HG03097 (cell line): Measurements from ENCODE around the gene RTN4RL1.
A peak's percentile ranks its signal among the peaks of the same experiment; 100 is the strongest.

Experiments used
- ATAC-seq: cut with Tn5 transposase; IDR thresholded peaks from one replicate; pipeline ENCODE4 v1.9.1; 2021; ENCODE audit not compliant: unreplicated experiment, low FRiP score

RTN4RL1 gene

DNA sequence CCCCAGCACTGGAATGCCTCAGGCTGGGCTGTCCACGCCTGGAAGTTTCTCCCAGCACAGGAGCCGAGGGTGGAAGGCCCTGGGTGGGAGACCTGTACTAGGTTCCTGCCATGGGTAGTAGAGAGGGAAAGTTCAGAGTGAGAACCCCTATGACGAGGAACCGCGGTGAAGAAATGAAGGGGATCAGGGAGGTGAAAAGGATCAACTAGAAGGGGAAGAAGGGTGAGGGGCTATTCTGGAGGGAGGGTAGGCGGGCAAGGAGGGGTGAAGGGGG is 35.2 kb upstream of the RTN4RL1 start:
- no peak for ATAC-seq

DNA sequence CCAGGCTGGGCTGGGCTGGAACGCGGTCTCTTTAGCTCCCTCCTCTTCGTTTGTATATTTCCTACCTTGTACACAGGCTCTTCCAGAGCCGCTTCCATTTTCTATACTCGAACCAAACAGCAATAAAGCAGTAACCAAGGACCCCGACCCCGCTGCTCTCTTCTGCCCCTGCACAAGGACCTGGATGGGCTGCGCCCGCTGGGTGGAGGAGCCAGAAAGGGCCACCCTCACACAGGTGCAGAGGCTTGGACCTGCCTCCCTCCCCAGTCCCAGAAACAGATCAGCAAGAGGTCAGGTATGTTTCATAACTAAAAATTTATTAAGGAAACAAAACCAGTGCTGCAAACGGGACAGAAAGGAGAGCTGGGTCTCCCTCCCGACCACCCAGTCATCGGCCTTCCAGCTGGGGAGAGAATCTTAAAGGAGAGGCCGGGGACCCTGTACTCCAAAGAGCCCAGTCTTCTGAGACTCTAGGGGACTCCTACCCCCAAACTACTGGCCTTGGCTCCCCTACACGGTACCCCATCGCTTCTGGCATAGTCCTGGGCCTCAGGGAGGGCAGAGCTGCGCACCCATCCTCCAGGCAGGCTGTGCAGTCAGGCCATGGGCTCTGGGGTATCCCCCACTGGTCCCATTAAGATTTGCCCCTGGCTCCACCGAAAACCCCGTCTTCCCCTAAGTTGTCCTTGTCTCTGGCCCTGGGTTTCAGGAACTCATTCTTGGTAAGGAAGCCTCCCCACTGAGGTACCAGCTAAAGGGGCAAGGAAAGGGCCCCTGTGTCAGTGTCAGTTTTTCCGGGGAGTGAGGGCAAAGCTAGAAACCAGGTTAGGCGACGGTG is 34.6 kb upstream of the RTN4RL1 start:
- no peak for ATAC-seq

DNA sequence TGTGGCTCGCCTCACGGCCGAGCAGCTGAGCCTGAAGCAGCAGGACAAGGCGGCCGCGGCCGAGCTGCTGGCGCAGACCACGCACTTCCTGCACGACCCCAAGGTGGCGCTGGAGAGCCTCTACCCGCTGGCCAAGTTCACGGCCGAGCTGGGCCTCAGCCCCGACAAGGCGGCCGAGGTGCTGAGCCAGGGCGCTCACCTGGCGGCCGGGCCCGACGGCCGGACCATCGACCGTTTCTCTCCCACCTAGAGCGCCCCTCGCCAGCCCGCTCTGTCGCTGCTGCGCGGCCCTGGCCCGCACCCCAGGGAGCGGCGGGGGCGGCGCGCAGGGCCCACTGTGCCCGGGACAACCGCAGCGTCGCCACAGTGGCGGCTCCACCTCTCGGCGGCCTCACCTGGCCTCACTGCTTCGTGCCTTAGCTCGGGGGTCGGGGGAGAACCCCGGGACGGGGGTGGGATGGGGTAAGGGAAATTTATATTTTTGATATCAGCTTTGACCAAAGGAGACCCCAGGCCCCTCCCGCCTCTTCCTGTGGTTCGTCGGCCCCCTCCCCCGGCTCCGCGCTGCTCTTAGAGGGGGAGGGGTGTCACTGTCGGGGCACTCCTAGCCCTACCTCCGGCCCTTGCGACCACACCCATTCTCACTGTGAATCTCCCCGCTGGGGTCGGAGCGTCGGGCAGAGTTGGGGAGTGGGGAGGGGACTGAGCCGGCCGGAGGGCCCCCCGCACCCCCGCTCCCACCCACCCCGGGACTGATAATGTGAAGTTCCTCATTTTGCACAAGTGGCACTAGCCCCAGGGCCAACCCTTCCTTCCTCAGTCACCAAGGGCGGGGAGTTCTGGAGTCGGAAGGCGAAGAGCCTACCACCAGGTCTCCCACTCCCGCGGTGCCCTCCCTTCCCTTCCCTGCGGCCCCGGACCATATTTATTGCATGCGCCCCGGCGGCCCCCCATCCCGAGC is 33.7 kb upstream of the RTN4RL1 start:
- no peak for ATAC-seq

DNA sequence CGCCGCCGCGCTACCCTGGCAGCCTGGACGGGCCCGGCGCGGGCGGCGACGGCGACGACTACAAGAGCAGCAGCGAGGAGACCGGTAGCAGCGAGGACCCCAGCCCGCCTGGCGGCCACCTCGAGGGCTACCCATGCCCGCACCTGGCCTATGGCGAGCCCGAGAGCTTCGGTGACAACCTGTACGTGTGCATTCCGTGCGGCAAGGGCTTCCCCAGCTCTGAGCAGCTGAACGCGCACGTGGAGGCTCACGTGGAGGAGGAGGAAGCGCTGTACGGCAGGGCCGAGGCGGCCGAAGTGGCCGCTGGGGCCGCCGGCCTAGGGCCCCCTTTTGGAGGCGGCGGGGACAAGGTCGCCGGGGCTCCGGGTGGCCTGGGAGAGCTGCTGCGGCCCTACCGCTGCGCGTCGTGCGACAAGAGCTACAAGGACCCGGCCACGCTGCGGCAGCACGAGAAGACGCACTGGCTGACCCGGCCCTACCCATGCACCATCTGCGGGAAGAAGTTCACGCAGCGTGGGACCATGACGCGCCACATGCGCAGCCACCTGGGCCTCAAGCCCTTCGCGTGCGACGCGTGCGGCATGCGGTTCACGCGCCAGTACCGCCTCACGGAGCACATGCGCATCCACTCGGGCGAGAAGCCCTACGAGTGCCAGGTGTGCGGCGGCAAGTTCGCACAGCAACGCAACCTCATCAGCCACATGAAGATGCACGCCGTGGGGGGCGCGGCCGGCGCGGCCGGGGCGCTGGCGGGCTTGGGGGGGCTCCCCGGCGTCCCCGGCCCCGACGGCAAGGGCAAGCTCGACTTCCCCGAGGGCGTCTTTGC is 32.8 kb upstream of the RTN4RL1 start:
- no peak for ATAC-seq

DNA sequence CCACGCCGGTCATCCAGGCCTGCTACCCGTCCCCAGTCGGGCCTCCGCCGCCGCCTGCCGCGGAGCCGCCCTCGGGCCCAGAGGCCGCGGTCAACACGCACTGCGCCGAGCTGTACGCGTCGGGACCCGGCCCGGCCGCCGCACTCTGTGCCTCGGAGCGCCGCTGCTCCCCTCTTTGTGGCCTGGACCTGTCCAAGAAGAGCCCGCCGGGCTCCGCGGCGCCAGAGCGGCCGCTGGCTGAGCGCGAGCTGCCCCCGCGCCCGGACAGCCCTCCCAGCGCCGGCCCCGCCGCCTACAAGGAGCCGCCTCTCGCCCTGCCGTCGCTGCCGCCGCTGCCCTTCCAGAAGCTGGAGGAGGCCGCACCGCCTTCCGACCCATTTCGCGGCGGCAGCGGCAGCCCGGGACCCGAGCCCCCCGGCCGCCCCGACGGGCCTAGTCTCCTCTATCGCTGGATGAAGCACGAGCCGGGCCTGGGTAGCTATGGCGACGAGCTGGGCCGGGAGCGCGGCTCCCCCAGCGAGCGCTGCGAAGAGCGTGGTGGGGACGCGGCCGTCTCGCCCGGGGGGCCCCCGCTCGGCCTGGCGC is 32.1 kb upstream of the RTN4RL1 start:
- ATAC-seq = no peak

DNA sequence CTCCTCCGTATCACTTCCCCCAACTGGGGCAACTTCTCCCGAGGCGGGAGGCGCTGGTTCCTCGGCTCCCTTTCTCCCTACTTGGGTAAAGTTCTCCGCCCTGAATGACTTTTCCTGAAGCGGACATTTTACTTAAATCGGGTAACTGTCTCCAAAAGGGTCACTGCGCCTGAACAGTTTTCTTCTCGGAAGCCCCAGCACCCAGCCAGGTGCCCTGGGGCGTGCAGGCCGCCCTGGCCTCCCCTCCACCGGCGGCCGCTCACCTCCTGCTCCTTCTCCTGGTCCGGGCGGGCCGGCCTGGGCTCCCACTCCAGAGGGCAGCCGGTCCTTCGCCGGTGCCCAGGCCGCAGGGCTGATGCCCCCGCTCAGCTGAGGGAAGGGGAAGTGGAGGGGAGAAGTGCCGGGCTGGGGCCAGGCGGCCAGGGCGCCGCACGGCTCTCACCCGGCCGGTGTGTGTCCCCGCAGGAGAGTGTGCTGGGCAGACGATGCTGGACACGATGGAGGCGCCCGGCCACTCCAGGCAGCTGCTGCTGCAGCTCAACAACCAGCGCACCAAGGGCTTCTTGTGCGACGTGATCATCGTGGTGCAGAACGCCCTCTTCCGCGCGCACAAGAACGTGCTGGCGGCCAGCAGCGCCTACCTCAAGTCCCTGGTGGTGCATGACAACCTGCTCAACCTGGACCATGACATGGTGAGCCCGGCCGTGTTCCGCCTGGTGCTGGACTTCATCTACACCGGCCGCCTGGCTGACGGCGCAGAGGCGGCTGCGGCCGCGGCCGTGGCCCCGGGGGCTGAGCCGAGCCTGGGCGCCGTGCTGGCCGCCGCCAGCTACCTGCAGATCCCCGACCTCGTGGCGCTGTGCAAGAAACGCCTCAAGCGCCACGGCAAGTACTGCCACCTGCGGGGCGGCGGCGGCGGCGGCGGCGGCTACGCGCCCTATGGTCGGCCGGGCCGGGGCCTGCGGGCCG is 31.4 kb upstream of the RTN4RL1 start:
- no peak for ATAC-seq

DNA sequence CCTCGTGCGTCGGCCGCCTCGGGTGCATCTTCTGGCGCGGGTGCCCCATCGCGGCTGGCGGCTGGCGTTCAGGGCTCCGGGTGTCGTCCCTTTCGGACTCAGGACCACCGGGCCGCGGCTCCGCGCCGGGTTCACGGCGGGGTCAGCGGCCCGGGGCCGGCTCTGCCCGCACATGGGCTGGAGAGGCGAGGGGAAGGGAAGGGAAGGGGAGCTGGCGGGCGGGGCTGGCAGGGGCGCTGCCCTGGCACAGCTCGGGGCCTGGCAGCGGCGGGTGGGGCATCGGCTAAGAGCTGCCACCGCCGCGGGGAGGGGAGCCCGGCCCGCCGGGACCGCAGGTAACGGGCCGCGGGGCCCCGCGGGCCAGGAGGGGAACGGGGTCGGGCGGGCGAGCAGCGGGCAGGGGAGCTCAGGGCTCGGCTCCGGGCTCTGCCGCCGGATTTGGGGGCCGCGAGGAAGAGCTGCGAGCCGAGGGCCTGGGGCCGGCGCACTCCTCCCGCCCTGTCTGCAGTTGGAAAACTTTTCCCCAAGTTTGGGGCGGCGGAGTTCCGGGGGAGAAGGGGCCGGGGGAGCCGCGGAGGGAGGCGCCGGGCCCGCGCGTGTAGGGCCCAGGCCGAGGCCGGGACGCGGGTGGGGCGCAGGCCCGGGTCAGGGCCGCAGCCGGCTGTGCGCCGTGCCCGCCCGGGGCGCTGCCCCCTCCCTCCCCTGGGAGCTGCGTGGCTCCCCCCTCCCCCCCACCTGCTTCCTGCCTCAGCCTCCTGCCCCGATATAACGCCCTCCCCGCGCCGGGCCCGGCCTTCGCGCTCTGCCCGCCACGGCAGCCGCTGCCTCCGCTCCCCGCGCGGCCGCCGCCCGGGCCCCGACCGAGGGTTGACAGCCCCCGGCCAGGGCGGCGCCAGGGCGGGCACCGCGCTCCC is 30.4 kb upstream of the RTN4RL1 start:
- ATAC-seq = no peak

DNA sequence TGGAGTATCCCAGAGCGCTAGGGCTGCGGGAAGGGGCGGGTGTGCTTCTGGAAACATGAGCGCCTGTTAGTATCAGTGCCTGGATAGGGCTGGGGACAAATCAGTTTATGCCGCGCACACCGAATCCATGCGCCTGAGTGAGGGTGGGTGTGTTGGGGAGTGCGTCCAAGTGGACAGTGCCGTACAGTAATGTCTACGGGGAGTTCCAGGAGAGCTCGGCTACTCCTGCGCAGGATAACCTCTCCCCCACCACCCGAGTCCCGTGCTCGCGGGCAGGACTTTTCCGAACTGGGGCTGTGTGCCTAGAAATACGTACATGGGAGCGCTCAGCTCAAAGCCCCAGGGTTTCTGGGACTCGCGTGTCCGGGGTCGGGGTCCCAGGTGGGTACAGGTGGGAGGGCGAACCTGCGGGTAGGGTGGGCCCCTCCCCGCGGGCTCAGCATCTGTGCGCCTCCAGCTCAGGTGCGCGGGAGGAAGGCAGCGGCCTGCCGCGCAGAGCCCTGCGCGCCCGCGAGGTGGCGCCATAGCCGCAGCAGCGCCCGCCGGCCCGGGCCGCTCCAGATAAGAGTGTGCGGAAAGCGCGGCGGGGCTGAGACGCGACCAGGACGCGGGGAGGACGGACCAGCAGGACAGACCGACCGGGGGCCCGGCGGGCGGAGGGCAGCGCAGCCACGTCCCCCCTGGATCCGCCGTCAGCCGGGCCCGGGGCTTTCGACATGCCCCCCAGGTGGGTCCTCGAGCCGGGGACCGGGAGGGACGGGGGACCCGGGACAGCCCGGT is 29.6 kb upstream of the RTN4RL1 start, which contains the start of gene HIC1:
Gene HIC1 (plus strand): TSS at position 592 of the 780 bp plus-strand sequence. CDS start 1,588 bp downstream, outside the sequence.
- peak; percentile 24 for ATAC-seq

DNA sequence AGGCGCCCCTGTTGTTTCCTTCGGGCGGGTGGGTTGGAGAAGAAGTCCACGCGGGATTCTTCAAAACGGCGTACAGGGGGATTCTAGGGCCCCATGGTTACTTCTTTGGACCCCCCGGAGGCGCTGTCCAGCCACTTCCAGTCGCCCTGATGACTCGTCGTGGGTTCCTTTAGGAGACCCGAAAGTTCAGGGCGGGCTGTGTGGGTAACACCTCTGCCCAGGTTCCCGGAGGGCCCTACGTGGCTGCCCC is 29.1 kb upstream of the RTN4RL1 start:
- no peak for ATAC-seq

DNA sequence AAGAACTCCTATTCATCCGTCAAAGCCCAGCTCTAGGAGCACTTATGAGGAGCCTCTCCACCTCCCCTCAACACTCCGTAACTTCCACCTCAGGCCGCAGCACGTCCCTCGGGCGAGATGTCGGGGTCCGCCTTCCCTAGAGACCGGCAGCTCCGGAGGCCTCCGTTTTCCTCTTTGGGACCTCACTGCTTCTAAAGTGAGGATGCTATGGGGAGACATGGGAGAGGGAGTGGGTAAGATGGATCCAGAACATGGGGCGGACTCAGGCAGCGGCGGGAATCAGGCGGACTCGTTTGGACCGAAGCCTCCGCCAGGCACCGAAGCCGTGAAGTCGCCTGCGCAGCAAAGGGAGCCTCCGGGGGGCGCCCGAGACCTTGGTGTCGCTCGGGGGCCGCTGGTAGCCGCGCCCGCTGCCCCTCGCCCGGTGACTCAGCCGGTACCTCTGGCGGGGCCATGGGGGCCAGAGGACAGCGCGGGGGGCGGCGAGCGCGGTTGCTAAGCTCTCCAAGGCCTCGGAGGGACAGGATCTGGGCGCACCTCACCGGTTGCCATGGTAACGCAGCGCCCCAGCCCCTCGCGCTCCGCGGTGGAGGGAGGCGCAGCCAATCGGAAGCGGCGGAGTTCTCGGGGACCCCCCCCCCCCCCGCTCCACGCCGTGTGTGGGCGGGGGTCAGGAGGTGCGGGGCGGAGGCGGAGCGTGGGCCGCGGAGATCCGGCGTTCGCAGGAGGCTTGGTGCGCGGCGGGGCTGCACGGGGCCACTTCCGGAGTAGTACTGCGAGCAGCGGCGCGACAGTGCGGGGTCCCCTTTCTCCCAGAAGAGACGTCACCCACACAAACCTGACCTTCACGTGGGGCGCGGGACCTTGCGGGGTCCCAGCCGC is 28.5 kb upstream of the RTN4RL1 start:
- ATAC-seq = no peak

DNA sequence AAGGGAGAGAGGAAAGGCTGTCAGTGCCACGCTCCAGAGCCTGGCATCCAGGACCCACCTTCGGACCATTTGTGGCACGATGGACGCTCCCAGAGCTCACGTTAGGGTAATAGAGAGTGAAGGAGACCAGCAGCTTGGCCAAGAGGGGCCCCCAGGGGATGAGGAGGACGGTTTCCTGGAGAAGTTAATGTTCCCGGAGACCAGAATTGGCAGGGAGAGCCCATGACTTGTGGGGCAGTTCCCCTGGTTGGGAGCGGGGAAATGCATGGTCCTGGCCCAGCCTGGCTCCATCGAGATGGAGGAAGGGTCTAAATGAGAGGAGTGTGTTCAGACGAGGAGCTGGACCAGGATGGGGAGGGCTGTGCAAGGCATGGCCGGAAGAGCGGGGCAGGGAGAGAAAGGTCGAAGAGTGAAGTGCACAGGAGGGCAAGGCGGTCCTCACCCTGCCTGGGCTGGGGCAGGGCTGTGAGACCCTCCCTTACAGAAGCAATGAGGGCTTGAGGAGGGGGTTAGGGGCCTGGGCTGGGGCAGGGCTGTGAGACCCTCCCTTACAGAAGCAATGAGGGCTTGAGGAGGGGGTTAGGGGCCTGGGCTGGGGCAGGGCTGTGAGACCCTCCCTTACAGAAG is 26.9 kb upstream of the RTN4RL1 start:
- ATAC-seq = no peak

DNA sequence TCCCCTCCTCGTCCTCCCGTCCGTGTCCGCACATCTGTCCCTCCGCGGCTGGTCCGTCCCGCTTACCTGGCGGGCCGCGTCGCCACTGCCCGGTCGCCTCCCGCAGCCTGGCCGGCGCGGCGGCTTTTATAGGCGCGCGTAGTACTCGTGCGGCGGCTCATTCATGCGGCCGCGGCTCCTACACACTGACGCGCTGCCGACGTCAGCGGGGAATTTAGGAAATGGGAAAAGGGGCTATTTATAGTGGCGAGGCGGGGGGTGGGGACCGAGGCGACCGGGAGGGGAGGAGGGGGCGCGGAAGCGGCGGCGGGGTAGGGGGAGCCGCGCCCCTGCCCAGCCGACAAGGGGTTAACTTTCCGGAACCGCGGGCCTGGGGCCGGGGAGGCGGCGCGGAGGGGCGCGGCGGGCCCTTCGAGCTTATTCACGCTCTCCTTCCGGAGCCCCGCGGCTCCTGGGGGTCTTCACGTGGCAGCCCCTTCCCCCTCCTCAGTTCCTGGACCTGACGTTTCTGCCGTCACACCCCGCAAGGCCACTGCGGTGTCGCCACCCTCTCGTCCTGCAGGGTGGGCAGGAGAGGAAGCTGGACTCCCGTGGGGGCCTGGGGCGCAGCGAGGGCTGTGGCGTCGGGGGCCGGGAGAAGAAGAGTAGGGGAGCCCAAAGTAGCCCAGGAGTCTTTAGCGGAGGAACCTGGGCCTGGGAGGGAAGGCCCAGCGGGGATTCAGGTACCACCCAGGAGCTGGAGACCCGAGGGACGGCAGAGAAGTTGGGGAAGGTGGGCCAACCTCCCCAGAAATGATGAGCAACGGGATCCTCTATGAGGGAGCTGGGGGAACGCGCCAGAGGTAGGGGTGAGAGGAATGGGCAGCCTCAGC is 26.2 kb upstream of the RTN4RL1 start:
- ATAC-seq = no peak

DNA sequence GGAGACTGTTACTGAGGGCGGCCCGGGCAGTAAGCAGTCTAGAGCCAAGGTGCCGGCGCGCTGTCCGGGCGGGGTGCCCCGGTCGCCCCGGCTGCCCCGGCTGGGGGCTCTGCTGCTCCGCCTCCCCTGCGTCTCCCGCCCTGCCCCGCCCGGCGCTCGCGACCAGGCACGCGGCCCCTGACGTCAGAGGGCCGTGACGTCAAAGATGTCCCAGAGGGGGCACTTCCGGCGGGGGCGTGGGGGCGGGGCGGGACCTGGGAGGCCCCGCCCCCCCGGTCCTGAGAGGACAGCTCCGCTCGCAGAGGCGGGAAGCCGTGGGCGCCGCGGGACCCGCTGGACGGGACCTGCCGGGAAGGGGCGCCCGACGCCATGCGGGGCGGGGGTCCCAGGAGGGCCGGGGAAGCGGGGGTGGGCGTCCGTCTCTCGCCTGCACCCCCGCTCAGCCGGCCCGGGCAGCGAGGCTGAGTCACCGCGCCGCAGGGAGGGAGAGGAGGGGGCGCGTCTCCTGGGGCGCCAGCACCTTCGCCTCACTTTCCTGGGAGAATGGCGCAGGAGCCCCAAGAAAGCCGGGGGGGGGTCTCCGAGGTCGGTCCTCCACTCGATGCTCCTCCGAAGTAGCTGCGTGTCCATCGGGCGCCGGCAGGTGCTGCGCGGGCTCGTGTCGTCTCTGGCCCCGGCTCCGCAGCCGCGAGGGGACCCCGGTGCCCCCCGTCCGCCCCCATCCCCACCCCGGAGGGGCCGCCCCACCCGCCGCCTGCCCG is 25.3 kb upstream of the RTN4RL1 start:
- no peak for ATAC-seq

DNA sequence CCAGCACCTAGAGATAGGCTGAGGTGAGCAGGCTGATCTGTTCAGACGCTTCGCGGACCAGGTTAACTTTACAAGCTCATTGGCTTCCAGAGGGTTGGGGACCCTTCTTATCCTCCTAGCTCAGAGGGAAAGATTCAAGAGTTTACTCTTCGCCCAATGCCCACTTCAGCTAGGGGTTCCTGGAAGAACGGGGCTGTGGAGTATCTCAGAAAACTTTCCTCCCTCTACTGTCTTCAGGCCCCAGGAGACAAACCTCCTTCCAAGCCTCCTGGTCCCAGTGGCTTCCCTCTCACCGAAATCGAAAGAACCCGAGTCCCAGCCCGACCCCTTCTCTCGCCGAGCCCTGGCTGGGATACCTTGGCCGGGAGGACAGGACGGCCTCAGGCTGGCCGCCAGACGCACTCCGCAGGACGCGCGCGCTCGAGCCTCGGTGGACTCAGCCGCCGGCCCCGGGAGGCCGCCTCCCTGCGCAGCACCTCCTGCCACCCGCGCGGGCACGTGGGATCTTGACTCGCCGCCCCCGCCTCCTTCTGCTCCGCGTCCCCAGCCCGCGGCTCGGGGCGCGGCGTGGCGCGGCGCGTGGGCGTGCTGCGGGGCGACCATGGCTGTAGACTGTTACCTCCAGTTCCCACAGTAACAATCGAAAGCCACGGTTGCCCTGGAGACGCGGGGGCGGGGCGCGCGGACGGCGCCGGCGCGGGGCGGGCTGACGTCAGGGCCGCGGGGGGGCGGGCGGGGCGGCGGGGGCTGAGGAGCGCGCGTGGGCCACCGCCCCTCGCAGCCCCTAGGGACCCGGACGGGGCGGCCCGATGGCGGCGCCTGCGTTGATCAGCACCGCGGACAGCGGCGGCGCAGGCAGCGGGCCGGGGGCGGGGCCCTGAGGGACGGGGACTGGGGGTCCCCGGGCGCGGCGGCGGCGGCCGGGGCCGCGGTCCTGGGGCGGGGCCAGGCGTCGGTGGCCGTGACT is 24.5 kb upstream of the RTN4RL1 start:
- peak; percentile 51 for ATAC-seq
